ENCODE measurements around the gene FOXN3. TPM values are rescaled to one million over a fixed set of nuclear protein-coding genes. Genes with fewer than 3 reads are reported as not detected.
A peak's percentile ranks its signal among the peaks of the same experiment; 100 is the strongest.

Gene FOXN3
- total and polyA plus RNA-seq, 2 donors (not counting 1 experiment from before 2014, with no cell fraction given) = 27.9 to 33.3 TPM

- H2AFZ ChIP-seq (ENCODE audit: low read length) = no peak overlapping the region
- no peak overlapping the region for H3K27ac ChIP-seq (ENCODE audit: insufficient read depth, low read length)
- H3K9me3 ChIP-seq (ENCODE audit: control insufficient read depth, insufficient read depth, low read depth, low read length) = no peaks in the 10 kb centered on the region
- TF ChIP-seq EZH2 (IDR thresholded peaks at IDR 0.05; ENCODE audit: low read length, missing control alignments) (no peak), CTCF (conservative IDR thresholded peaks at IDR 0.05 in 1 of 2, IDR thresholded peaks at IDR 0.05 in 1 of 2; ENCODE audit: low read depth in 1 of 2, low read length in 2 of 2) (no peak)
- no peaks in the 10 kb centered on the region for H3K79me2 ChIP-seq (ENCODE audit: control insufficient read depth, insufficient read depth, low read length)
- no peaks in the 10 kb centered on the region for H3K36me3 ChIP-seq (ENCODE audit: control insufficient read depth, insufficient read depth, low read length)
- no peaks in the 10 kb centered on the region for H4K20me1 ChIP-seq (ENCODE audit: control insufficient read depth, extremely low read depth, insufficient read depth, low read length)
- no peak overlapping the region for H3K4me2 ChIP-seq (ENCODE audit: extremely low read depth, insufficient read depth, low read length)
- no peak overlapping the region for H3K4me3 ChIP-seq (replicated peaks in 1 of 4; ENCODE audit: control extremely low read depth in 1 of 4, insufficient read depth in 1 of 4, low read depth in 3 of 4, low read length in 4 of 4)
- no peak overlapping the region for H3K9ac ChIP-seq (ENCODE audit: insufficient read depth, low read length)
- DNase-seq (ENCODE audit: low read depth in 2 of 2) = peak in 1 of 2 donors; percentile 29
- no peaks in the 10 kb centered on the region for H3K4me1 ChIP-seq (ENCODE audit: control insufficient read depth, extremely low read depth, insufficient read depth, low read length)
- H3K27me3 ChIP-seq (ENCODE audit: control insufficient read depth, insufficient read depth, low read length) = no peaks in the 10 kb centered on the region
Measured at GRCh38 chr14:89357655-89358297, 59.3 kb downstream of the FOXN3 start.

GRCh38 chr14:89356927-89357326, 60.1 kb downstream of the FOXN3 start:
- Histone ChIP-seq H4K20me1 (ENCODE audit: control insufficient read depth, extremely low read depth, insufficient read depth, low read length) (no peaks in the 10 kb centered on the region), H2AFZ (ENCODE audit: low read length) (no peak overlapping the region), H3K4me3 (replicated peaks in 1 of 4; ENCODE audit: control extremely low read depth in 1 of 4, insufficient read depth in 1 of 4, low read depth in 3 of 4, low read length in 4 of 4) (no peak overlapping the region), H3K4me1 (ENCODE audit: control insufficient read depth, extremely low read depth, insufficient read depth, low read length) (no peaks in the 10 kb centered on the region), H3K36me3 (ENCODE audit: control insufficient read depth, insufficient read depth, low read length) (no peaks in the 10 kb centered on the region), H3K27me3 (ENCODE audit: control insufficient read depth, insufficient read depth, low read length) (no peaks in the 10 kb centered on the region), H3K9me3 (ENCODE audit: control insufficient read depth, insufficient read depth, low read depth, low read length) (no peaks in the 10 kb centered on the region), H3K9ac (ENCODE audit: insufficient read depth, low read length) (no peak overlapping the region), H3K27ac (ENCODE audit: insufficient read depth, low read length) (no peak overlapping the region), H3K4me2 (ENCODE audit: extremely low read depth, insufficient read depth, low read length) (no peak overlapping the region), H3K79me2 (ENCODE audit: control insufficient read depth, insufficient read depth, low read length) (no peaks in the 10 kb centered on the region)
- TF ChIP-seq EZH2 (IDR thresholded peaks at IDR 0.05; ENCODE audit: low read length, missing control alignments) = no peak
- TF ChIP-seq CTCF (conservative IDR thresholded peaks at IDR 0.05 in 1 of 2, IDR thresholded peaks at IDR 0.05 in 1 of 2; ENCODE audit: low read depth in 1 of 2, low read length in 2 of 2) = no peak
- no peak for DNase-seq (ENCODE audit: low read depth in 2 of 2)

- TF ChIP-seq EZH2 (IDR thresholded peaks at IDR 0.05; ENCODE audit: low read length, missing control alignments) (no peak), CTCF (conservative IDR thresholded peaks at IDR 0.05 in 1 of 2, IDR thresholded peaks at IDR 0.05 in 1 of 2; ENCODE audit: low read depth in 1 of 2, low read length in 2 of 2) (no peak)
- Histone ChIP-seq H3K27ac (ENCODE audit: insufficient read depth, low read length) (no peak overlapping the region), H4K20me1 (ENCODE audit: control insufficient read depth, extremely low read depth, insufficient read depth, low read length) (no peaks in the 10 kb centered on the region), H3K4me3 (replicated peaks in 1 of 4; ENCODE audit: control extremely low read depth in 1 of 4, insufficient read depth in 1 of 4, low read depth in 3 of 4, low read length in 4 of 4) (no peak overlapping the region), H3K36me3 (ENCODE audit: control insufficient read depth, insufficient read depth, low read length) (no peaks in the 10 kb centered on the region), H3K4me1 (ENCODE audit: control insufficient read depth, extremely low read depth, insufficient read depth, low read length) (no peaks in the 10 kb centered on the region), H3K9me3 (ENCODE audit: control insufficient read depth, insufficient read depth, low read depth, low read length) (no peaks in the 10 kb centered on the region), H3K9ac (ENCODE audit: insufficient read depth, low read length) (no peak overlapping the region), H3K27me3 (ENCODE audit: control insufficient read depth, insufficient read depth, low read length) (no peaks in the 10 kb centered on the region), H3K4me2 (ENCODE audit: extremely low read depth, insufficient read depth, low read length) (no peak overlapping the region), H3K79me2 (ENCODE audit: control insufficient read depth, insufficient read depth, low read length) (no peaks in the 10 kb centered on the region), H2AFZ (ENCODE audit: low read length) (no peak overlapping the region)
- no peak for DNase-seq (ENCODE audit: low read depth in 2 of 2)
Measured at GRCh38 chr14:89356496-89356895, 60.5 kb downstream of the FOXN3 start.
